ENCODE measurements around the gene FAF1. TPM values are rescaled to one million over a fixed set of nuclear protein-coding genes. Genes with fewer than 3 reads are reported as not detected.
A peak's percentile ranks its signal among the peaks of the same experiment; 100 is the strongest.

FAF1 gene
- total RNA-seq, 1 donor from 2014 or later: 46.4 TPM

GRCh38 chr1:50702395-50702794, 257.7 kb downstream of the FAF1 start:
- peak overlapping the region; percentile 20 for H3K27ac ChIP-seq
- intact Hi-C loops (cut with DNase I): no loop called here
- no peaks in the 10 kb centered on the region for H3K27me3 ChIP-seq
- peaks cover 4% of the 10 kb centered on the region for H3K4me1 ChIP-seq
- ATAC-seq: no peak
- H3K9me3 ChIP-seq: no peaks in the 10 kb centered on the region
- H3K36me3 ChIP-seq: no peaks in the 10 kb centered on the region
- DNase-seq: no peak
- H3K4me3 ChIP-seq: no peak overlapping the region
- TF ChIP-seq CTCF (IDR thresholded peaks at IDR 0.05): no peak

DNA sequence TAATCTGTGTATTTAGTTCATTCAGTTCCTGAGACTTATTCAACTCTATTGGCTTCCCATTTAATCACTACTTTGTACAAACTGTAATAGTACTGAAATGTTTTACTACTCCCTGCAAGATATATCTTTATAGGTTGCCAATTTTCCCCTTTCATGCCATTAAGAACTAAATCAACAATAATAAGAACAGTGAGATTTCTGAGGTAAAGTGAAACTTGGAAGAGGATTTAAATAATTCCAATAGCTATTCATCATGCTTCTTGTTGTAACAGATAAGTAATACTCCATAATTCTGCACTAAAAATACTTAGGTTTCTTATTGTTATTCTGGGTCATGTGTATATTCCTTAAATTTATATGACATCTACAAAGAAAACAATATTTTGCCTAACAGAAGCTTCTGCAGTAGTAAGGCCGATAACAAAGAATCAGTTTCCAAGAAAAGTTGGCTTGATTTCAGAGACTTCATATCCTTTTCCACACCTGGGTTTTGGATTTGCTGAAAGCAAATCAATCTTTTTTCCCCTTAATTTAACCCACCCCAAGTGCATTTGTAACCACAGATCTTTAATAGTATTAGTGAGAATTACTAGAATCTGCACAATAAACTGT, 258.3 kb downstream of the FAF1 start:
- Histone ChIP-seq H3K36me3 (no peaks in the 10 kb centered on the region), H3K27ac (peak overlapping the region; percentile 20), H3K27me3 (no peaks in the 10 kb centered on the region), H3K9me3 (no peaks in the 10 kb centered on the region), H3K4me3 (no peak overlapping the region), H3K4me1 (peaks cover 4% of the 10 kb centered on the region)
- TF ChIP-seq CTCF (IDR thresholded peaks at IDR 0.05): no peak
- intact Hi-C loops (cut with DNase I): no loop called here
- no peak for DNase-seq
- ATAC-seq: no peak

DNA sequence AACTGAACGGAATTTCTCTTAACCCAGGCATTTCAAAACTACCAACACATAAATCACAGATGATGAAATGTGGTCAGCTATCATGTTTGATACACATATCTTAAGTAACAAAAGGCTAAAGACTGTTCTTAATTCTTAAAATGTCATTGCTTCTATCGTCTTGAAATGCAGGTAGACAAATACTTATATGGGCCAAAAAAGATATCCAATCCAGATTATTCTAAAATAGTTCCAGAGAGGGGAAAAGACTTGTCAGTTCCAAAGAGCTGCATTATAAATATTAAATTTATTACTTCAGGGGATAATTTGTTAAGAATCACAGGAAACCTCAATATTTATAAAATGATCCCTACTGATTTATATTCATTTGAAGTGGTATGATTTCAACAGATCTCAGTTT, 259.4 kb downstream of the FAF1 start:
- H3K27ac ChIP-seq: no peak overlapping the region
- ATAC-seq (no peak), DNase-seq (no peak)
- H3K4me1 ChIP-seq: peaks cover 4% of the 10 kb centered on the region
- TF ChIP-seq CTCF (IDR thresholded peaks at IDR 0.05): no peak
- H3K9me3 ChIP-seq: no peaks in the 10 kb centered on the region
- H3K27me3 ChIP-seq: no peaks in the 10 kb centered on the region
- no peak overlapping the region for H3K4me3 ChIP-seq
- intact Hi-C loops (cut with DNase I): no loop called here
- no peaks in the 10 kb centered on the region for H3K36me3 ChIP-seq

- Histone ChIP-seq H3K4me1 (peaks cover 4% of the 10 kb centered on the region), H3K4me3 (no peak overlapping the region), H3K27ac (no peak overlapping the region), H3K9me3 (no peaks in the 10 kb centered on the region), H3K36me3 (no peaks in the 10 kb centered on the region), H3K27me3 (no peaks in the 10 kb centered on the region)
- TF ChIP-seq CTCF (IDR thresholded peaks at IDR 0.05): no peak
- intact Hi-C loops (cut with DNase I): no loop called here
- no peak for ATAC-seq
- no peak for DNase-seq
Measured at GRCh38 chr1:50700214-50700613, 259.9 kb downstream of the FAF1 start.

- Histone ChIP-seq H3K27ac (no peak overlapping the region), H3K4me1 (peaks cover 4% of the 10 kb centered on the region), H3K27me3 (no peaks in the 10 kb centered on the region), H3K36me3 (no peaks in the 10 kb centered on the region), H3K4me3 (no peak overlapping the region), H3K9me3 (no peaks in the 10 kb centered on the region)
- no peak for DNase-seq
- intact Hi-C loops (cut with DNase I): no loop called here
- no peak for ATAC-seq
- no peak for TF ChIP-seq CTCF (IDR thresholded peaks at IDR 0.05)
Measured at GRCh38 chr1:50699795-50700194, 260.3 kb downstream of the FAF1 start.
